ENCODE data around the gene RNF222. TPM values are rescaled to one million over a fixed set of nuclear protein-coding genes. Genes with fewer than 3 reads are reported as not detected.
"Not testable (repeated sequence)": the region's sequence is repeated elsewhere in the genome, so short reads cannot be mapped to it uniquely, and the experiment has no call there.

The RNF222 gene
- total RNA-seq, 2 experiments from 2014 or later: 0.11 TPM

DNA sequence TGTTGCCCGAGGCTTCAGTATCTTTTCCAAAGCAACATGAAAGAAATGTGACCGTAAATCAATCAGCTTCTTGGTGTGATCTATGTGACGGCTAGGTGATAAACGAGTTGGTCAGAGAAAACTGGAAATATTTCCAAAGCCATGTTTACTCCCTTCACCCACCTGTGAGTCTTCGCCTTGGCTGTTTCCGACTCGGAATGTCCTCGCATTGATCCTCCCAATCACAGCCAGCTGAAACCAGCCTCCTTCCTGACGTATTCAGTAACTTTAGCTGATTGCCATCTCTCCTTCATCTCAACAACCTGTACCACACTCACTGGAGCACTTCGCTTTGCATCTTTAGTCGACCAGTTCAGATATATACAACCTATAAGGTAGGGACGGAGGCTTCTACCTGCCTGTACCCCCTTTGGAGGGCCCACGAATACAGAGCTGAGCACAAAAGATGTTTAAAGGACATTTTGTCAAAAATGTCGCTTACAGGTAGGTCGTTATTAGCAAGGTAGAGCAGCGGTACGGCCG lies 21.8 kb downstream of the RNF222 start:
- Mint-ChIP-seq H3K4me3 (peak overlapping the region; percentile 81), H3K27me3 (no peaks in the 10 kb centered on the region), H3K27ac (peak overlapping the region; percentile 77), H3K36me3 (ENCODE audit: low read depth) (peaks cover 54% of the 10 kb centered on the region), H3K9me3 (no peaks in the 10 kb centered on the region), H3K4me1 (ENCODE audit: low read depth) (peaks cover 42% of the 10 kb centered on the region)
- ATAC-seq: no peak
- CTCF ChIA-PET: interaction anchor here (0.9 to 2.1 kb wide), 8 partner anchors 8 to 370 kb away, joined by 3 to 10 read pairs (median 4); partner anchors contain the start of genes PFAS and SLC25A35
- no peak for DNase-seq
- intact Hi-C loops (cut with micrococcal nuclease): no loop called here
- POLR2A ChIA-PET: interaction anchor here (1.1 to 3.5 kb wide), 10 partner anchors 10 to 202 kb away, joined by 3 to 17 read pairs (median 4); partner anchors contain the start of genes AURKB and SLC25A35
- TF ChIP-seq, protein P1, sequence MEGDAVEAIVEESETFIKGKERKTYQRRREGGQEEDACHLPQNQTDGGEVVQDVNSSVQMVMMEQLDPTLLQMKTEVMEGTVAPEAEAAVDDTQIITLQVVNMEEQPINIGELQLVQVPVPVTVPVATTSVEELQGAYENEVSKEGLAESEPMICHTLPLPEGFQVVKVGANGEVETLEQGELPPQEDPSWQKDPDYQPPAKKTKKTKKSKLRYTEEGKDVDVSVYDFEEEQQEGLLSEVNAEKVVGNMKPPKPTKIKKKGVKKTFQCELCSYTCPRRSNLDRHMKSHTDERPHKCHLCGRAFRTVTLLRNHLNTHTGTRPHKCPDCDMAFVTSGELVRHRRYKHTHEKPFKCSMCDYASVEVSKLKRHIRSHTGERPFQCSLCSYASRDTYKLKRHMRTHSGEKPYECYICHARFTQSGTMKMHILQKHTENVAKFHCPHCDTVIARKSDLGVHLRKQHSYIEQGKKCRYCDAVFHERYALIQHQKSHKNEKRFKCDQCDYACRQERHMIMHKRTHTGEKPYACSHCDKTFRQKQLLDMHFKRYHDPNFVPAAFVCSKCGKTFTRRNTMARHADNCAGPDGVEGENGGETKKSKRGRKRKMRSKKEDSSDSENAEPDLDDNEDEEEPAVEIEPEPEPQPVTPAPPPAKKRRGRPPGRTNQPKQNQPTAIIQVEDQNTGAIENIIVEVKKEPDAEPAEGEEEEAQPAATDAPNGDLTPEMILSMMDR (IDR thresholded peaks at IDR 0.05): no peak

DNA sequence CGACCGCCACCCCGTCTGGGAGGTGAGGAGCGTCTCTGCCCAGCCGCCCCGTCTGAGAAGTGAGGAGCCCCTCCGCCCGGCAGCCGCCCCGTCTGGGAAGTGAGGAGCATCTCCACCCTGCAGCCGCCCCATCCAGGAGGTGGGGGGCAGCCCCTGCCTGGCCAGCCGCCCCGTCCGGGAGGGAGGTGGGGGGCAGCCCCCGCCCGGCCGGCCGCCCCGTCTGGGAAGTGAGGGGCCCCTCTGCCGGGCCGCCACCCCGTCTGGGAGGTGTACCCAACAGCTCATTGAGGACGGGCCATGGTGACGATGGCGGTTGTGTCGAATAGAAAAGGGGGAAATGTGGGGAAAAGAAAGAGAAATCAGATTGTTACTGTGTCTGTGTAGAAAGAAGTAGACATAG lies 23.8 kb downstream of the RNF222 start:
- ATAC-seq; H3K27ac Mint-ChIP-seq; H3K27me3 Mint-ChIP-seq; DNase-seq; CTCF ChIA-PET; H3K9me3 Mint-ChIP-seq; H3K4me3 Mint-ChIP-seq; intact Hi-C loops (cut with micrococcal nuclease); POLR2A ChIA-PET: not testable (repeated sequence)
- Mint-ChIP-seq H3K4me1 (ENCODE audit: low read depth) (peaks cover 29% of the 10 kb centered on the region), H3K36me3 (ENCODE audit: low read depth) (peaks cover 41% of the 10 kb centered on the region)

DNA sequence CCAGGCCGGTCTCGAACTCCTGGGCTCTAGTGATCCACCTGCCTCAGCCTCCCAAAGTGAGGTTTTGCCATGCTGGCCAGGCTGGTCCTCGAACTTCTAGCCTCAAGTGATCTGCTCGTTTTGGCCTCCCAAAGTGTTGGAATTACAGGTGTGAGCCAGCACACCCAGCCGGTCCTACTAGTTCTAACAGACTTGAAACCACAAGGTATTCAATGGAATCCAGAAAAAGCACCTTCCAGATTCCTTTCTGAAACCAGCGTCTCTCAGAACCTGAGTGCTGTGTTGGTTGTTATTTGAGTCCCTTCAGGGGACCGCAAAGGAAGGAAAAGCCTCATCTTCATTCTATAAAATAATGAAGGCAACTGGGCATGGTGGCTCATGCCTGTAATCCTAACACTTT lies 25.2 kb downstream of the RNF222 start:
- POLR2A ChIA-PET: interaction anchor here (3.0 kb wide), 1 partner anchor 9 kb away, joined by 12 read pairs; no protein-coding TSS in a partner anchor

DNA sequence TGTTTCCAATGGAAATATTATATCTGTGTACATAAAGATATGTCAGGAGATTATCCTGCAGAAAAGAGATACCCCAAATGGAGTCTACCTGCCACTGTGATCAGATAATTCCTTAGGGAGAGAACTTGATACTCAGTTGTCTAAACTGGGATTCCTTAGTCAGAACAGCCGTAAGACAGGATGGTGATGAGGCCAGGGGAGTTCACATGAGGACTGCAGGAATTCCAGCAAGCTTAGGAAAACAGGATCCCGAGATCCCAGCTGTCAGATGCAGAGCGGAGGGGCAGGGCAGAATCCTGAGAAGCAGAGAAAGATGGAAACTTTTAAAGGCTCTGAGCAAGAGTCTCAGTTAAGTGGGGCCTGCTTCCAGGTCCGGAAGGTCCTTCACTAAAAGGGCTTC lies 25.8 kb downstream of the RNF222 start:
- POLR2A ChIA-PET: interaction anchor here (3.0 kb wide), 1 partner anchor 10 kb away, joined by 12 read pairs; no protein-coding TSS in a partner anchor

More for the DNA sequence above, 25.2 kb downstream of the RNF222 start:
- no peak for DNase-seq
- TF ChIP-seq, protein P1 (IDR thresholded peaks at IDR 0.05): no peak
- ATAC-seq: no peak
- intact Hi-C loops (cut with micrococcal nuclease): no loop called here
- Mint-ChIP-seq H3K27ac (no peak overlapping the region), H3K4me1 (ENCODE audit: low read depth) (peaks cover 19% of the 10 kb centered on the region), H3K27me3 (no peaks in the 10 kb centered on the region), H3K9me3 (no peaks in the 10 kb centered on the region), H3K36me3 (ENCODE audit: low read depth) (peaks cover 29% of the 10 kb centered on the region), H3K4me3 (no peak overlapping the region)
- CTCF ChIA-PET: no interaction called here

DNA sequence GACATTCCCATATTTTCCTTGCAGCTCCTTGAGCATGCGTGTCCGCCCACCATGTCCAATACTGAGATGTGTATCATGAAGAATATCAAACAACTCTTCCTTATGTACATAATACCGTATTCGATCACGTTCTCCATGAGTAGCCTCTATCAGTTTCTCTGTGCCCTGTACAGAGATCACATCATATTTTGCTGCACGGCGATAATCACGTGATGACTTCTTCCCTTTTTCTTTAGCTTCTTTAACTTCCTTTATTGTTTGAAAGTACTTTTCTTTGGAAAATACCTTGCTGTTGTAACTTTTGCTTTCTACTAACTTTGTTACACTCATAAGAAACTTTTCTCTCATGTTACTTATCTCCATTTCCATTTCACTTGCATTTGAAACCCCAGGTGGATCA lies 27.7 kb downstream of the RNF222 start:
- ChIA-PET CTCF (interaction anchor here (0.8 kb wide), 1 partner anchor 69 kb away, joined by 3 read pairs; no protein-coding TSS in a partner anchor), POLR2A (interaction anchor here (0.8 to 3.0 kb wide), 3 partner anchors 8 to 14 kb away, joined by 3 to 12 read pairs (median 5); no protein-coding TSS in a partner anchor)
- ATAC-seq: no peak
- peak overlapping the region; percentile 12 for H3K27ac Mint-ChIP-seq
- H3K36me3 Mint-ChIP-seq (ENCODE audit: low read depth): peaks cover 9% of the 10 kb centered on the region
- TF ChIP-seq, protein P1 (IDR thresholded peaks at IDR 0.05): no peak
- peaks cover 2% of the 10 kb centered on the region for H3K4me1 Mint-ChIP-seq (ENCODE audit: low read depth)
- no peak overlapping the region for H3K4me3 Mint-ChIP-seq
- H3K9me3 Mint-ChIP-seq: no peaks in the 10 kb centered on the region
- intact Hi-C loops (cut with micrococcal nuclease): no loop called here
- no peaks in the 10 kb centered on the region for H3K27me3 Mint-ChIP-seq
- no peak for DNase-seq

More for the DNA sequence above, 25.8 kb downstream of the RNF222 start:
- H3K9me3 Mint-ChIP-seq: no peaks in the 10 kb centered on the region
- DNase-seq: no peak
- no peak for ATAC-seq
- intact Hi-C loops (cut with micrococcal nuclease): no loop called here
- peaks cover 14% of the 10 kb centered on the region for H3K4me1 Mint-ChIP-seq (ENCODE audit: low read depth)
- H3K36me3 Mint-ChIP-seq (ENCODE audit: low read depth): peaks cover 24% of the 10 kb centered on the region
- CTCF ChIA-PET: no interaction called here
- H3K27me3 Mint-ChIP-seq: no peaks in the 10 kb centered on the region
- H3K27ac Mint-ChIP-seq: no peak overlapping the region
- TF ChIP-seq, protein P1 (IDR thresholded peaks at IDR 0.05): no peak
- H3K4me3 Mint-ChIP-seq: no peak overlapping the region
